Measurements from ENCODE around the gene RNF220. TPM values are rescaled to one million over a fixed set of nuclear protein-coding genes. Genes with fewer than 3 reads are reported as not detected.

RNF220 gene
- total RNA-seq, 2 donors from 2014 or later, result 85.4 to 124 TPM

DNA sequence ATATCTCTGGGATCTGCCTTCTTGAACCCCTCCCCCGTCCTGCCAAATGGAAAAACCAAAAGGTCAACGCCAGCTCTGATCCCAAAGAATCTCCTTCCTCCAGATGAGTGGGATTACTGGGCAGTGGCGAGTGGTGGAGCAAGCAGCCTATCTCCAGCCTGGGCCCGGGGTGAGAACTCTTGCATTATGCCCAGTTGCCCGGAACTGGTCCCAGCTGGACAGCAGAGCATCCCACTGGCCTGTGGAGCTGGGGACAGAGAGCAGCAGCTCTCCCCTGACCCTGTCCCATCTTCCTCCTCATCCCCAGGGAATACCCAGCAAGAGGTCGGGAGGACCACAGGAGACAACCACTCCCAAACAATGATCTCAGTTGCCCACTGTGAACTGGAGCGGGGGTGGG lies 138.7 kb downstream of the RNF220 start:
- Histone ChIP-seq H3K27me3 (no peaks in the 10 kb centered on the region), H3K27ac (no peak overlapping the region), H3K4me3 (no peak overlapping the region), H3K36me3 (replicated peaks in 1 of 2; ENCODE audit: insufficient read depth in 1 of 2, low read depth in 2 of 2) (no peaks in the 10 kb centered on the region), H3K4me1 (no peaks in the 10 kb centered on the region), H3K9me3 (no peaks in the 10 kb centered on the region)
- intact Hi-C loops (cut with DNase I), result no loop called here
- ATAC-seq (no peak), DNase-seq (no peak)
- WGBS, 2 donors, result 60 to 69% methylated on average over 3 to 7 of the region's 7 CpGs
- TF ChIP-seq POLR2A (IDR thresholded peaks at IDR 0.05), result no peak
- TF ChIP-seq, protein P1, sequence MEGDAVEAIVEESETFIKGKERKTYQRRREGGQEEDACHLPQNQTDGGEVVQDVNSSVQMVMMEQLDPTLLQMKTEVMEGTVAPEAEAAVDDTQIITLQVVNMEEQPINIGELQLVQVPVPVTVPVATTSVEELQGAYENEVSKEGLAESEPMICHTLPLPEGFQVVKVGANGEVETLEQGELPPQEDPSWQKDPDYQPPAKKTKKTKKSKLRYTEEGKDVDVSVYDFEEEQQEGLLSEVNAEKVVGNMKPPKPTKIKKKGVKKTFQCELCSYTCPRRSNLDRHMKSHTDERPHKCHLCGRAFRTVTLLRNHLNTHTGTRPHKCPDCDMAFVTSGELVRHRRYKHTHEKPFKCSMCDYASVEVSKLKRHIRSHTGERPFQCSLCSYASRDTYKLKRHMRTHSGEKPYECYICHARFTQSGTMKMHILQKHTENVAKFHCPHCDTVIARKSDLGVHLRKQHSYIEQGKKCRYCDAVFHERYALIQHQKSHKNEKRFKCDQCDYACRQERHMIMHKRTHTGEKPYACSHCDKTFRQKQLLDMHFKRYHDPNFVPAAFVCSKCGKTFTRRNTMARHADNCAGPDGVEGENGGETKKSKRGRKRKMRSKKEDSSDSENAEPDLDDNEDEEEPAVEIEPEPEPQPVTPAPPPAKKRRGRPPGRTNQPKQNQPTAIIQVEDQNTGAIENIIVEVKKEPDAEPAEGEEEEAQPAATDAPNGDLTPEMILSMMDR (IDR thresholded peaks at IDR 0.05), result no peak

DNA sequence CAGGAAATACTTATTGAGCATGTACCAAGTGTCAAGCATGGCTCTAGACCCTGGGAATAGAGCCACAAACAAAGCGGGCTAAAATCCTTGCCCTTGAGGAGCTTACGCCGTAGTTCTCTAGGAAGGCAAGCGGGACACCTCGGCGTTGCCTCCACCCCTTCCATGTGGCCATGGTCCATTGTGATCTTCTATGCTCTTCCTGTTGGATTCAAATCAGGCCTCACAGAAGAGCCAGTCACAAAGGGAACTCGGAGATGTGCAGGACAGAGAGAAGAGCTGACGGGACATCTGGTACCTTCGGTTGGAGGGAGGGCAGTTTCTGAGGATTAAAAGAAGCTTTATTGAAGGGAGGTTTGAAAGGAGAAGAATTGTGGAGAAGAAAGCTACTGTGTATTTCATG lies 139.9 kb downstream of the RNF220 start:
- H3K27me3 ChIP-seq, result no peaks in the 10 kb centered on the region
- no peaks in the 10 kb centered on the region for H3K9me3 ChIP-seq
- ATAC-seq (no peak), DNase-seq (no peak)
- no peak overlapping the region for H3K27ac ChIP-seq
- no peak overlapping the region for H3K4me3 ChIP-seq
- intact Hi-C loops (cut with DNase I), result no loop called here
- no peaks in the 10 kb centered on the region for H3K4me1 ChIP-seq
- TF ChIP-seq, protein P1 (IDR thresholded peaks at IDR 0.05), result no peak
- TF ChIP-seq POLR2A (IDR thresholded peaks at IDR 0.05), result no peak
- no peaks in the 10 kb centered on the region for H3K36me3 ChIP-seq (replicated peaks in 1 of 2; ENCODE audit: insufficient read depth in 1 of 2, low read depth in 2 of 2)
- 74 to 83% methylated on average over 9 of the region's 9 CpGs for WGBS, 2 donors

DNA sequence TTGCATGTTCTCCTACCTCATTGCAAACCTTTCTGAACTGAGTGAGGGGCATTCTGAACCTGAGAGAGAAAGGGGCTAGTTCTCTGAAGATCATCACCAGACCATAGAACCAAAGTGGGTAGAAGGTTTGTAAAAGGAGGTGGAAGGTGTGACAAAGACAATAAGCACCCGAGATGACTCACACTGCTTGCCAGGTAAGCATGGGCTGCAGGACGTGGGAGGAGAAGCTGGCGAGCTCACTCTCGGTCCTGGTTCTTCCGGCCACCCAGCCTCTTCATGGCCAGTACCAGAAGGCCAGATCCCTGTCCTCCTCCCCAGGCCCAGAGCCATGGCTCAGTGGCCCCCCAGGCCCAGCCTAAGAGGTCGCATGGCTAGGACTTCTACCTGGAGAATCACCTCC lies 140.9 kb downstream of the RNF220 start:
- Histone ChIP-seq H3K36me3 (replicated peaks in 1 of 2; ENCODE audit: insufficient read depth in 1 of 2, low read depth in 2 of 2) (no peaks in the 10 kb centered on the region), H3K4me3 (no peak overlapping the region), H3K27ac (no peak overlapping the region), H3K4me1 (no peaks in the 10 kb centered on the region), H3K9me3 (no peaks in the 10 kb centered on the region), H3K27me3 (no peaks in the 10 kb centered on the region)
- ATAC-seq, result no peak
- DNase-seq, result no peak
- TF ChIP-seq POLR2A (IDR thresholded peaks at IDR 0.05), result no peak
- TF ChIP-seq, protein P1 (IDR thresholded peaks at IDR 0.05), result no peak
- intact Hi-C loops (cut with DNase I), result no loop called here
- WGBS, 2 donors, result 49 to 57% methylated on average over 6 of the region's 6 CpGs

DNA sequence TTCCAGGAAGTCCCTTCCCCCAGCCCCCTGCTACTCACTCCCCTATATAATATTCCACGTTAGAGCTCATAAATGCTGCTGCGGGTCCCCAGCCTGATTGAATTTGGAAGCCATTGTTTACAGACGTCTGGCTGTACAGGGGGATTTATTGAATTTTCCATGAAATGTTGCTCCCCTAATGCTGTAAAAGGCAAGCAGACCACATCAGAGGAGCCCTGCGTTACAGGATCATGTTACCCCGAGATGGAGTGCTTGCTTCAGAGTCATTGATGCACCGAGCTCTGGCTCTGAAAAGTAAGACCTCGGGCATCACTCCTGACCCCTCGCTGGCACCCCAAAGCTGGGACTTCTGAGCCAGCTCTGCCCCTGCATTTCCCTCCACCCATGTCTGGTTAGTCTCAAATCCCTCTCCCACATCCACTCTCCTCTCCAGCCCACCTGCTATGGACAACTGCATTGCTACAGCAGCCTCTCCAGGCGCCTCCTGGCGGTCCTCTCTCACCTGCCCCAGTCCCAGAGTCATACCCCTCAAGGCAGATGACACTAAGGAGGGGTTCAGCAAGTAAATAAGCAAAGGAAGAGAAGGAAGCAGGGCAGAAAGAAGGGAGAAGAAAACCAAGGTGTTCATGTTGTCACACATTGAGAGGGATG lies 141.5 kb downstream of the RNF220 start:
- DNase-seq, result no peak
- Histone ChIP-seq H3K27ac (no peak overlapping the region), H3K27me3 (no peaks in the 10 kb centered on the region), H3K9me3 (no peaks in the 10 kb centered on the region), H3K4me1 (no peaks in the 10 kb centered on the region), H3K4me3 (no peak overlapping the region), H3K36me3 (replicated peaks in 1 of 2; ENCODE audit: insufficient read depth in 1 of 2, low read depth in 2 of 2) (no peaks in the 10 kb centered on the region)
- intact Hi-C loops (cut with DNase I), result no loop called here
- no peak for TF ChIP-seq POLR2A (IDR thresholded peaks at IDR 0.05)
- TF ChIP-seq, protein P1 (IDR thresholded peaks at IDR 0.05), result no peak
- WGBS, 2 donors, result 60 to 66% methylated on average over 10 of the region's 10 CpGs
- no peak for ATAC-seq

DNA sequence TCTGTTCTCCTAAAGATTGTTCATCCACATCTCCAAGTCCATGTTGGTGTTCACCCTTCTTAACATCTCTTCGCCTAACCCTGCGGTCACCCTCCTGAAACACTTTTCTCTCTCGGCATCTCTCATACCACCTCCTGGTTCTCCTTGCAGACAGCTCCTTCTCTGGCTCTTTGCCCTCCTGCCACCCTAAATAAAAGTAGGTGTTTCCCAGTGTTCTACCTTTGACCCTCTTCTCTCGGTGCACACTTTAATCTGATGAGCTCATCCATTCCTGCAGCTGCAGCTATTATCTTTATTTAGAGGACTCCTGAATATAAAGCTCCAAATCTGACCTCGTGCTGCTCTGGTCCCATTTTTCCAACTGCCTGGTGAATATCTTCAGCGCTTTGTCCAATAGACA lies 142.3 kb downstream of the RNF220 start:
- no peaks in the 10 kb centered on the region for H3K4me1 ChIP-seq
- 61 to 69% methylated on average over 6 of the region's 6 CpGs for WGBS, 2 donors
- no peak overlapping the region for H3K27ac ChIP-seq
- H3K36me3 ChIP-seq (replicated peaks in 1 of 2; ENCODE audit: insufficient read depth in 1 of 2, low read depth in 2 of 2), result no peaks in the 10 kb centered on the region
- ATAC-seq, result no peak
- H3K4me3 ChIP-seq, result no peak overlapping the region
- no peak for DNase-seq
- no peaks in the 10 kb centered on the region for H3K27me3 ChIP-seq
- no peaks in the 10 kb centered on the region for H3K9me3 ChIP-seq
- intact Hi-C loops (cut with DNase I), result no loop called here
- TF ChIP-seq, protein P1 (IDR thresholded peaks at IDR 0.05), result no peak
- TF ChIP-seq POLR2A (IDR thresholded peaks at IDR 0.05), result no peak

All from body of pancreas (tissue), 4 donors.